Calu3 (cell line): Measurements from ENCODE around the gene NLRC3. TPM values are rescaled to one million over a fixed set of nuclear protein-coding genes. Genes with fewer than 3 reads are reported as not detected.

Source experiments
- BruUV-seq: library from RNA; stranded (reverse); fragments of 400-500 nt; replicated peaks from 2 replicates; lab custom pipeline; 2021; lab: Mats Ljungman, UMichigan
- CTCF ChIA-PET: fragments of 300-600 bp; sonication (Branson Sonifier 250); formaldehyde crosslinking; loops from one replicate; lab custom pipeline; 2022; ENCODE audit warnings: antibody characterized with exemption; lab: Charles Lee
- DNase-seq: peaks from one replicate; pipeline ENCODE4 v3.0.0; 2022
- H3K27ac Mint-ChIP-seq: one replicate; pipeline ENCODE4 v1.8.0; 2022; ENCODE audit warnings: mixed read lengths; ENCODE audit not compliant: unreplicated experiment
- H3K27me3 Mint-ChIP-seq: one replicate; pipeline ENCODE4 v1.8.0; 2022; ENCODE audit warnings: mixed read lengths; ENCODE audit not compliant: unreplicated experiment
- H3K36me3 Mint-ChIP-seq: one replicate; pipeline ENCODE4 v1.8.0; 2022; ENCODE audit warnings: mild to moderate bottlenecking, moderate library complexity, mixed read lengths; ENCODE audit not compliant: insufficient read depth, unreplicated experiment
- H3K4me1 Mint-ChIP-seq: one replicate; pipeline ENCODE4 v1.8.0; 2022; ENCODE audit warnings: mild to moderate bottlenecking, low read depth, mixed read lengths; ENCODE audit not compliant: unreplicated experiment
- H3K4me3 Mint-ChIP-seq: one replicate; pipeline ENCODE4 v1.8.0; 2022; ENCODE audit warnings: mild to moderate bottlenecking, low read depth, moderate library complexity, mixed read lengths; ENCODE audit not compliant: unreplicated experiment
- H3K9me3 Mint-ChIP-seq: one replicate; pipeline ENCODE4 v1.8.0; 2022; ENCODE audit warnings: low read depth, mixed read lengths; ENCODE audit not compliant: unreplicated experiment
- CTCF ChIP-seq: fragments of 200-600 bp; IDR thresholded peaks from one replicate; pipeline ENCODE4 v1.8.0; 2022; ENCODE audit warnings: antibody characterized with exemption; ENCODE audit not compliant: unreplicated experiment
- intact Hi-C: fragments of 100-400 bp; cut with micrococcal nuclease; formaldehyde crosslinking; loops from one replicate; pipeline ENCODE4 v1.10.0; 2022; ENCODE audit not compliant: unreplicated experiment
- total RNA-seq: library from RNA; stranded (reverse); gene quantifications from 2 replicates; pipeline ENCODE4 v1.2.3, GENCODE V29; 2022

The NLRC3 gene
- total RNA-seq, 1 experiment from 2014 or later: 0.42 TPM

GRCh38 chr16:3518292-3518985, 58.8 kb downstream of the NLRC3 start:
- no peak for DNase-seq
- CTCF ChIA-PET: no interaction called here
- TF ChIP-seq CTCF: no peak
- no peak overlapping the region for H3K4me3 Mint-ChIP-seq
- no peak overlapping the region for H3K27ac Mint-ChIP-seq
- no TSS peak for BruUV-seq
- no peaks in the 10 kb centered on the region for H3K9me3 Mint-ChIP-seq
- H3K36me3 Mint-ChIP-seq: peaks cover 9% of the 10 kb centered on the region
- H3K27me3 Mint-ChIP-seq: no peaks in the 10 kb centered on the region
- intact Hi-C loops: no loop called here
- H3K4me1 Mint-ChIP-seq: no peaks in the 10 kb centered on the region

- TF ChIP-seq CTCF: no peak
- no peaks in the 10 kb centered on the region for H3K9me3 Mint-ChIP-seq
- no peak for DNase-seq
- H3K27me3 Mint-ChIP-seq: no peaks in the 10 kb centered on the region
- no peak overlapping the region for H3K4me3 Mint-ChIP-seq
- H3K36me3 Mint-ChIP-seq: peaks cover 12% of the 10 kb centered on the region
- no peaks in the 10 kb centered on the region for H3K4me1 Mint-ChIP-seq
- no peak overlapping the region for H3K27ac Mint-ChIP-seq
- intact Hi-C loops: no loop called here
- CTCF ChIA-PET: no interaction called here
- BruUV-seq: no TSS peak
Observed at GRCh38 chr16:3515897-3516296, 61.3 kb downstream of the NLRC3 start.

- H3K4me3 Mint-ChIP-seq: no peak overlapping the region
- intact Hi-C loops: no loop called here
- H3K27ac Mint-ChIP-seq: no peak overlapping the region
- peaks cover 22% of the 10 kb centered on the region for H3K36me3 Mint-ChIP-seq
- H3K9me3 Mint-ChIP-seq: no peaks in the 10 kb centered on the region
- H3K27me3 Mint-ChIP-seq: no peaks in the 10 kb centered on the region
- TF ChIP-seq CTCF: no peak
- no TSS peak for BruUV-seq
- CTCF ChIA-PET: no interaction called here
- no peak for DNase-seq
- H3K4me1 Mint-ChIP-seq: no peaks in the 10 kb centered on the region
Observed at GRCh38 chr16:3514621-3515020, 62.6 kb downstream of the NLRC3 start.

- BruUV-seq: no TSS peak
- H3K27me3 Mint-ChIP-seq: no peaks in the 10 kb centered on the region
- CTCF ChIA-PET: no interaction called here
- DNase-seq: no peak
- H3K4me1 Mint-ChIP-seq: no peaks in the 10 kb centered on the region
- peaks cover 25% of the 10 kb centered on the region for H3K36me3 Mint-ChIP-seq
- no peak overlapping the region for H3K27ac Mint-ChIP-seq
- H3K9me3 Mint-ChIP-seq: no peaks in the 10 kb centered on the region
- no peak overlapping the region for H3K4me3 Mint-ChIP-seq
- no peak for TF ChIP-seq CTCF
- intact Hi-C loops: no loop called here
Observed at GRCh38 chr16:3513892-3514583, 63.2 kb downstream of the NLRC3 start.
